Osteoblast (primary cell): Measurements from ENCODE around the gene WDR90. TPM values are rescaled to one million over a fixed set of nuclear protein-coding genes. Genes with fewer than 3 reads are reported as not detected.

ENCODE experiments used
- DNase-seq: peaks from one replicate; pipeline ENCODE4 v3.0.0; 2011; ENCODE audit warnings: low spot score, mixed read lengths; ENCODE audit not compliant: insufficient read length; ENCODE audit errors: missing footprints
- H2AFZ ChIP-seq: 2 replicates; pipeline ENCODE4 v1.6.0; 2011; ENCODE audit warnings: mild to moderate bottlenecking, low read length
- H3K27ac ChIP-seq: 2 replicates; pipeline ENCODE4 v1.5.1; 2011; ENCODE audit warnings: mild to moderate bottlenecking, low read depth, low read length, moderate library complexity
- H3K27me3 ChIP-seq: 2 replicates; pipeline ENCODE4 v1.6.0; 2012; ENCODE audit warnings: mild to moderate bottlenecking, control low read depth, inconsistent platforms, low read length, moderate library complexity; ENCODE audit not compliant: insufficient read depth
- H3K36me3 ChIP-seq: 2 replicates; pipeline ENCODE4 v1.5.1; 2011; ENCODE audit warnings: mild to moderate bottlenecking, low read length, control low read depth, moderate library complexity; ENCODE audit not compliant: insufficient read depth
- H3K4me1 ChIP-seq: 2 replicates; pipeline ENCODE4 v1.5.1; 2011; ENCODE audit warnings: mild to moderate bottlenecking, low read length, control low read depth, moderate library complexity; ENCODE audit not compliant: insufficient read depth
- H3K4me2 ChIP-seq: 2 replicates; pipeline ENCODE4 v1.6.0; 2011; ENCODE audit warnings: mild to moderate bottlenecking, low read length; ENCODE audit not compliant: insufficient read depth
- H3K4me3 ChIP-seq: fragments of 200-600 bp; sonication (generic); 3 replicates; pipeline ENCODE4 v1.5.1; 2012; ENCODE audit warnings: mild to moderate bottlenecking, low read length, inconsistent platforms; ENCODE audit not compliant: insufficient read depth
- H3K79me2 ChIP-seq: 2 replicates; pipeline ENCODE4 v1.6.0; 2012; ENCODE audit warnings: mild to moderate bottlenecking, low read length, control low read depth, inconsistent platforms; ENCODE audit not compliant: insufficient read depth
- H3K9me3 ChIP-seq: 2 replicates; pipeline ENCODE4 v1.5.1; 2011; ENCODE audit warnings: low read depth, low read length, control low read depth
- H4K20me1 ChIP-seq: 2 replicates; pipeline ENCODE4 v1.6.0; 2012; ENCODE audit warnings: mild to moderate bottlenecking, low read length, control low read depth; ENCODE audit not compliant: insufficient read depth
- CTCF ChIP-seq: IDR thresholded peaks from 2 replicates; pipeline ENCODE4 v1.5.1; 2011; ENCODE audit warnings: mild to moderate bottlenecking, low read depth, low read length, moderate library complexity; ENCODE audit errors: extremely low read depth
- total RNA-seq: library from RNA; depleted of rRNA; stranded (reverse); fragments of >200 nt; gene quantifications from 2 replicates; pipeline ENCODE4 v1.2.3, GENCODE V29; 2012

WDR90 gene
- total RNA-seq, 1 donor = 19.2 TPM

- no peak overlapping the region for H2AFZ ChIP-seq
- no peaks in the 10 kb centered on the region for H3K36me3 ChIP-seq
- H3K4me2 ChIP-seq = no peak overlapping the region
- peaks cover 6% of the 10 kb centered on the region for H4K20me1 ChIP-seq
- H3K27ac ChIP-seq = peak overlapping the region; percentile 72
- peaks cover 13% of the 10 kb centered on the region for H3K4me1 ChIP-seq
- no peaks in the 10 kb centered on the region for H3K9me3 ChIP-seq
- H3K4me3 ChIP-seq = no peak overlapping the region
- no peaks in the 10 kb centered on the region for H3K79me2 ChIP-seq
- peak; percentile 65 for DNase-seq
- TF ChIP-seq CTCF = no peak
- H3K27me3 ChIP-seq = no peaks in the 10 kb centered on the region
These were observed 21.5 kb upstream of the WDR90 start for GRCh38 chr16:627454-628239.

- Histone ChIP-seq H3K79me2 (no peaks in the 10 kb centered on the region), H3K4me2 (no peak overlapping the region), H3K27ac (no peak overlapping the region), H3K4me3 (no peak overlapping the region), H3K27me3 (no peaks in the 10 kb centered on the region), H3K4me1 (peaks cover 13% of the 10 kb centered on the region), H3K9me3 (no peaks in the 10 kb centered on the region), H2AFZ (no peak overlapping the region), H4K20me1 (peaks cover 6% of the 10 kb centered on the region), H3K36me3 (no peaks in the 10 kb centered on the region)
- no peak for TF ChIP-seq CTCF
- DNase-seq = no peak
These were observed 20.7 kb upstream of the WDR90 start for GRCh38 chr16:628321-629061.

DNA sequence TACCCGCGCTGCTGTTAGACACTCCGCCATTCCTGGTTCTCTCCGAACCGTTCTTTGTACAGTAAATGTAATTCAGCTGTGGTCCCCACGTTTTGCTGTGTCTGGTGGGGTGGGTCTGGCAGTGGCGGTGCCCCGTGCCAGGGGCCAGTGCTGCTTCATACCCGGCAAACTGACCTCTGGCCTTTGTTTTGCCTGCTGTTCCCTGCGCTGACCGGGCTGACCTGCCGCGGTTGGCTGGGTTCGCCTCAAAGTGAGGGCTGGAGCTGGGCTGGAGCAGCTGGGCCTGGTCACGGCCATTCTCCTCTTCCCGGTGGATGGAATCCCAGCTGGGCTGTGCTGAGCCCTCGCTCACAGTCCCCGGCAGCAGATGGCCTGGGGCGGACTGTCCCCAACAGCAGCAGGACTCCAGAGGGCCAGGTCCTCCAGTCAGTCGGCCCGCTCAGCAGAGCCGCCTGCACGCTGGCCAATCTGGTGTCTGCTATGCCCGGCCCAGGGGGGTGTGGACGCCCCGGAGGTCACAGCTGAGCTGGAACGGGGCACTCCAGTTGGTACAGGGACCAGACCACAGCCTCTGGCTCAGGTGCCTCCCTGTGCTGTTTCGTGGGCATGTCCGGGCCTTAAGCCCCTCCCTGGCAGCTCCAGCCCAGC, 19.9 kb upstream of the WDR90 start:
- Histone ChIP-seq H3K27me3 (no peaks in the 10 kb centered on the region), H3K27ac (no peak overlapping the region), H4K20me1 (no peaks in the 10 kb centered on the region), H3K4me2 (no peak overlapping the region), H3K36me3 (no peaks in the 10 kb centered on the region), H3K4me3 (no peak overlapping the region), H2AFZ (no peak overlapping the region), H3K79me2 (no peaks in the 10 kb centered on the region), H3K4me1 (peaks cover 13% of the 10 kb centered on the region), H3K9me3 (no peaks in the 10 kb centered on the region)
- no peak for TF ChIP-seq CTCF
- DNase-seq = no peak

- Histone ChIP-seq H4K20me1 (peaks cover under 1% of the 10 kb centered on the region), H3K4me2 (no peak overlapping the region), H2AFZ (no peak overlapping the region), H3K79me2 (peaks cover under 1% of the 10 kb centered on the region), H3K4me3 (no peak overlapping the region), H3K27me3 (no peaks in the 10 kb centered on the region), H3K4me1 (peaks cover 13% of the 10 kb centered on the region), H3K9me3 (no peaks in the 10 kb centered on the region), H3K36me3 (no peaks in the 10 kb centered on the region), H3K27ac (no peak overlapping the region)
- no peak for TF ChIP-seq CTCF
- no peak for DNase-seq
These were observed 19.3 kb upstream of the WDR90 start for GRCh38 chr16:629833-630248.
